HG02610 (cell line): ENCODE data around the gene CIT.

Experiments used
- ATAC-seq: cut with Tn5 transposase; IDR thresholded peaks from one replicate; pipeline ENCODE4 v1.9.1; 2021; ENCODE audit warnings: mild to moderate bottlenecking, moderate library complexity; ENCODE audit not compliant: unreplicated experiment

CIT gene

DNA sequence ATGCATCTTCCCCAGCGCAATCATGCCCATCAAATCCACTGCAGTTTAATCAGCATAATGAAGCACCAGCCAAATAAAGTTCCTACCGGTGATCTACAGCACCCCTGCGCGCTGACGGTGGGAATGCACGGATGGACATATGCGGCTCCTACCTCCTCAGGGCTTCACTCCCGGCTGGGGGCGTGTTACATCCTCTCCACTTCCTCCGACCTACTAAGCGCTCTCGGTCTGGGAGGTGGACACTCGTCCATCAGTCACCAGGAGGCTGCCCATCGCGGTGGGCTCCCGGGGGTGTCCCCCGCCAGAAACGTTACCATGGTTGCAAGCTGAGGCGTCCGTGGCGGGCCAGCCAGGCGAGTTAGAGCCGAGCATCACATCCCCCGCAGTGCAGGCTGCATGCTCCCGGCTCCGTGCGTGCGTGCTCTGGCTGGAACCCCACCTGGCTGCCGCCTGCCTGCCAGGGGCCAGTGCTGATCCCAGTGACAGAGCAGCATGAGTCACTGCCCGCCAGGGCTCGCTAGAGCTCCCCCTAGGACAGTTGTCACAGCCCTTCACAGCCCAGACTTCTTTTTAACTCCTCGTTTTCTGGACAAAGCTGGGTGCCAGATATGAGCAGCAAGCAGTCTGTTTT, 73.0 kb downstream of the CIT start:
- ATAC-seq = no peak

DNA sequence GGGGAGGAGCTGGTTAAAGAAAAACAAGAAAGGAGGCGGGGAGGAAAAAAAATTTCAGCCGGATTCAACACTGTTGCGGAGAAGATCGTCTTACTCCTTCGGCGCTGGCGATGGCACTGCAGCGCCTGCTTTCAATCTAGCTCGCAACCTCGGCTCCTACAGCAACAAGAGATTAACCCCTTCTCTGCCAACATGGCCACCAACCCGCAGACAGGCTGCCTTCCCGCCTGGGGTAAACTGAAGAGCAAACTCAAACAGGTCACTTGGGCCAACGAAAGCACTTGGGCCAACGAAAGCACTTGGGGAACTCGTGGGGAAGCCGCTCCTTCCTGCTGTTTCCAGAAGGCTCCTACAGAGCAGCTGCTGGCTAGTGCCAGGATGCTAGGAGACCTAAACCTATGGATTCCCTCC, 73.7 kb downstream of the CIT start:
- ATAC-seq = no peak

DNA sequence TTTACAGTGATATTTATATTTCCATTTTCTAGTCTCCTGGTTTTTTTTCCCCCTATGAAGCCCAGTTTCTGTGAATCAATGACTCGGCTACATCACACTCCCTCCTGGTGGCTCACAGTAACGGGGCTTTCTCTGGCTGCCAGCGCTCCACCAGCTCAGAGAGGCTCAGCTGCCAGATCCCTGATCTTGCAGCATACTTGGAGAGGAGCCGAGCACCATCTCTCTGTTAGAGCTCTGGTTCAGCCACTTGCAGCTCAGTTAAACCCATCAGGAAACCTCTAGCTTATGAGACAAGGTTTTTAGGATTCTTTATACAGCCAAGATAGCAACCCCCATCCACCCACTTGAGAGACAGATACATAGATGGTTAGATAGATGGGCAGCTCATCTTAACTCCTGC, 74.6 kb downstream of the CIT start:
- ATAC-seq = no peak

DNA sequence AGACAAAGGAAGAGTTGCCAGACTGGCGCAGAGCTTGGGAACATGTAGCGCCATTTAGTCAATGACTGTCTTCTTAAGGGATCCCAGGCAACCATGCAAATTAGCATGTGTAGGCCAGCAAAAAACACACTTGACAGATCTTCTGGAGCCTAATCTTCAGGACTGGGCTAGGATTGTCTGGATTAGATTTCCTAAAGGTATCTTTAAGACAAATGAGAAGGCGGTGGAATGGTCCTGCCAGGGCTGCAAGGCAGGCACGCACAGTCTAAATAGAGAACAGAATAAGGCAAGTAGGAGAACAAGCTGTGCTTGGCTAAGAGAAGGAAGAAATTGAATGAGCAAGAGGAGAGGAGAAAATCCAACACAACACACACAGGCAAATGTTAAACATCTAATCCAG, 80.0 kb downstream of the CIT start:
- no peak for ATAC-seq

DNA sequence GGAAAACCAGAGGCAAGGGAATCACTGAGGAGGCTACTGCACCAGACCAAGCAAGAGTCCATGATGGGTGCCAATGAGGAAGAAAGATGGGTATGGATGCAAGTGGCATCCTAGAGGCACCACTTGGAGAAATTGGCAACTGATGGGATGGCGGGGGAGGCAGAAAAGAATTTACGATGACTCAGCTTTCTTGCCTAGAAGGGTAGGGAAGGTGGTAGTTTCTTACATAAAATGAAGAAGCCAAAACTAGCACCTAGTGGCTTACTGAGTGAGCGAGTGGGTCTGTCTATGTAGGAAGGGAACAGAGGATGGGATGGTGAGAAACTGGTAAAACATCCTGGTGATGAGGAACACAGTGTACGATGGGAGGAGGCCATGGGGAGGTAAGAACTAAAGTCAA, 80.8 kb downstream of the CIT start:
- ATAC-seq = no peak

DNA sequence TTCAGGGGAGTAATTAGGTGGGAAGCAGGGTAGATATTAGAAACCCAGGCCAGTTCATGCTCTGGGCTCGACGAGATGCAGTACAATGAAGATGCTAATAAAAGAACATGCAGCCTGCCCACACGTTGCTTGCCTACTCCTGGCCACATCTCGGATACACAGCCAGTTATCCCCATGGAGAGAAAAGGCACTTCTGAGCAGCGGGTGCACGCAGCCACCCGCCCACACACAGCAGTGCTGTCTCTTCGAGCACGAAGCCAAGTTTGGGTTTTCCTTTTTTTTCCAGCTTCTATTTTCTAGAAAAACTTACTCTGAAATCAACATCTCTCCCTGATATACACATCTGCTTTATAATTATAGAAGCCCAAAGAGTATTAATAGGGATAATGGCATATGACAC, 85.7 kb downstream of the CIT start:
- no peak for ATAC-seq

DNA sequence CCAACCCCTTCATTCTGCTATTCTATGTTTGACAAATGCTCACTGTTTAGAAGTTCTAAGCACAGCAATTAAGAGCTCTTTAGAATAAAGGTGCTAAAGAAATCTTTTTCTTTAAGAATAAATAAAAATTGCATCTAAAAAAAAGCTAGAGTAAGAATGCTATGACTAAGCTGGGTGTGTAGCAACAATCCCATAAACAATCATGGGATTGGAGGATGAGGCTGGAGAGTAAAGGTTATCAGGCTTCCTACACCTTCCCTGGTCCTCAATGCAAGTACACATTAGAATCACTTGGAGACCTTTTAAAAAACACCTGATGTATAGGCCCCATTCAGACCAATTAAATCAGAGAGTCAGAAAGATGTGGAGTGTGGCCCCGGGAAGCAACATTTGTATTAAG, 88.3 kb downstream of the CIT start:
- ATAC-seq = no peak

DNA sequence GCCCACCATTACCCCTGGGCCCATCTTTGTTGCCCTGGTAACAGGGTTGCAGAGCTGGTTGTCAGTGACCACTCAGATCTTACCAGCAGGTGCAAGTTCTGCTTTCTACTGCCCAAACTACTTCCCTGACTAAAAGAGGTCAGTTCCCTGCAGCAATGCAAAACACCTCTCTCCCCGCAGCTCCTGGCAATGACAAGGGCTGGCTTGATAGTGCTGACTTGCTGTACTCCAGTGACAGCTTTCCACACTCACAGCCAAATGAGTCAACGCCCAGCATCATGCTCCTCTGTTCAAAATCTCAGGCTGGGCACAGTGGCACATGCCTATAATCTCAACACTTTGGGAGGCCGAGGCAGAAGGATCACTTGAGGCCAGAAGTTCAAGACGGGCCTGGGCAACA, 90.6 kb downstream of the CIT start:
- ATAC-seq = no peak

DNA sequence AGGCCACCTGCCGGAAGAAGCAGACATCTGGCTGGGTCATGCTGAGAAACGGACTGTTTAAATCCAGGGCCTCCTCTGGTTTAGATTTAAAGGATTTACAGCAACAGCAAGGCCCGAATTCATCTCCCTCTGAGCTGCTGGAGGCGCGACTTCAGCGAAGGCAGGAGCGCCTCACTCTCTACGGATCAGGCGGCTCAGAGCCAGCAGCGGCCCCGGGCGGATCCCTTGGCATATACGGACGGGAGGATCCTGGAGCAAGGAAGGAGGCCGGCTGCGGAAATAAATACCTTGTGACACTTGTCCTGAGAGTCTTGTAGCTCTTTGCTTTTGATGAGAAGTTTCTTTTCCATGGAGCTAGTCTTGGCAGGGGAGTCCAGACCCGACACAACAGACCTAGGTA, 92.4 kb downstream of the CIT start:
- ATAC-seq = no peak

DNA sequence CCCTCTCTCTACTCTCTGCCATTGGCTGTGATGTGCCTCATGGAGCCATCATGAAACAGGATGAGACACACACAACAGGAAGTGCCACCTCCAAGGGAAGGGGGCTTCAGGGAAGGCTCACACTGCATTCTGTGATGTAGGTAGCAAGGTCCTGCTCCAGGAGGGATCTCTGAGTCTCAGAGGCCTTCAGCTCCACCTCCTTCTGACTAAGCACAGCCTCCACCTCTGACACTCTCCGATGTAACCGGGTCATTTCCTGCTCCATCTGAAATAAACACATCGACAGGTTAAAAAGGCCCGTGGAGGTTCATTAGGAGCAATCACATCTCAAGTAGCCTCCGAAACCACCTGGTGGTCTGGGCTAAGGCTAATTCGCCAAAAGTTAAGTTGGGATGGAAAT, 93.3 kb downstream of the CIT start:
- no peak for ATAC-seq

DNA sequence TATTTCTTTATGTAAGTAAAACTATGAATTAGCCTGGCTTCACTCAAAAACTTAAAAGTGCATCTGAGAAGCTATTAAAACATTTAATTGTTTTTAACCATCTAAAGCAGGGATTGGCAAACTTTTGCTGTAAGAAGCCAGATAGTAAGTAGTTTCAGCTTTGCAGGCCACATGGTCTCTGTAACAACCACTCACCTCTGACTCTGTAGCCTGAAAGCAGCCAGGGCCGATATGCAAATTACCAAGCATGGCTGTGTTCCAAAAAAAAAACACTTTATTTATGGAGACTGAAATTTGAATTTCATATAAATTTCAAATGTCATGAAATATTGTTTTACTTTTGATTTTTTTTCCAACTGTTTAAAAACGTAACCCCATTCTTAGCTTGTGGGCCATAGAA, 95.3 kb downstream of the CIT start:
- ATAC-seq = no peak

DNA sequence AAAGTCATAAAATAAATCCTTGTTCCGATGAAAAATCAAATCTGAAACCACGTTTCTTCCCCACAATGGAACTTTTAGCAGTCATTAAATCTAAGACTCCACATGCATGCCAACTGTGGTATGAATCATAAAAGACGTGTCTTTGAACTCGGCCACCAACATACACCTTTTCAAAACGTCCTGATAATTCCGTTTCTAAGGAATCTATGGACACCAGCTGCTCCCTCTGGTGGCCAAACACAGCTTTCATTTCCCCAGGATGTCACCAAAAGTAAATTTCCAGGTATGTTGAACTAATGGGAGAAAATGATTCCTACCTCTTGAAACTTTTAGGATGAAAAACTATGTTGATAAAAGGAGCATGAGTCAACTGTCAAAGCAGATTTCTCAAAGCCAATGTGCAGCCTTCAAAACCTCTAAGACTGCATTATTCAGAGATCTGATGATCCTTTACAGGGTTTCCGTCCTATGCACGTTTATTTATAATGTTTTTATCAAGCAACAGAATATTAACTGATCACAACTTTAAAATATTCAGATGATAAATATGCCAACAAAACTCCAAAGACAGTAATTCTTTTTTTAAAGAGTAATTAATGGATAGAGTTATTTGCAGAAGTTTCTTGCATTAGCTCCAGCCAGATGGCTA, 96.2 kb downstream of the CIT start:
- no peak for ATAC-seq

DNA sequence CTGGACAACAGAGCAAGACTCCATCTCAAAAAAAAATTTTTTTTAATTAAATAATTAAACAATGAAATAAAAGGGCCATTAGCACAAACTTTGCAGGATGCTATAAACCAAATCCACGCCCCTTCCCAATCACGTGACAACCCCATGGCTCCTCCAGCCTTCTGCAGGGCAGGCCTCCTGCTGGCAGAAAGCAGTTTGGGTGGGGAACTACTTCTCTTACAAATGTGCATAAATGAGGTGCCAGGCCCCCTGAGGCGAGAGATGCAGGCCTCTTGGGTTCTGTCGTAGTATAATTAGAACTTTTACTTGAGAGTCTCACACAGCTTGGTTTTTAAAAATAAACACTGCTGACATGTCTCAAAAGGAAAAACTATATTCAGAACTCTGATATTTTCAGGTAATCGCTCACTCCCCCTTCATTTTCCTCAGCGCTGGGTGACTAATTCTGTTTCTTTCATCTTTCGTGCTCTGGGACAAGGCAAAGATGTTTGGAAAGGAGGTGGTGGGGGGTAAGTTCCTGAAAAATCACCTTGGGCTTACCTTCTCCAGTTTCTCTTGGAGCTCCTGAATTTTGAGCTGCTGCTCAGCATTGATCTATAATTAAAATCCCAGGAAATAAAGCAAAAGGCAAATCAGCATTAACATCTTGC, 101.7 kb downstream of the CIT start:
- no peak for ATAC-seq

DNA sequence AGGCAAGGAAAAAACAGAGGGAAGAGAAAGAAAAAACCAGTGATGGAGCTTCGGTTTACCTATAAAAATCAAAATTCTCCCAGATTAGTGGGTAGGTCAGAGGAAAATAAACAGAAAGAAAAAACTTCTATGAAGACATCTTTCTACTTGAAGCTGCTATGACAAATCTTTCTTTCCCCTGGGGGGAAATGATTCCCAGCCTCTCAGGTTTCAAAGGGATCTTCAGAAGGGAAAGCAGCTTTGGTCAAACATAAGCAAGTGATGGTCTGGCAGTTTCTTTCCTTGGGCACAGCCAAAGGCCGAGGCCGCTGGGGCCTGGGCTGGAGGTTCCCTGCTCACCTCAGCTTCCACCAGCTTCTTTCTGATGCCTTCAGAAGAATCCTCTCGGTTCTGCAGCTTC, 104.7 kb downstream of the CIT start:
- ATAC-seq = no peak

DNA sequence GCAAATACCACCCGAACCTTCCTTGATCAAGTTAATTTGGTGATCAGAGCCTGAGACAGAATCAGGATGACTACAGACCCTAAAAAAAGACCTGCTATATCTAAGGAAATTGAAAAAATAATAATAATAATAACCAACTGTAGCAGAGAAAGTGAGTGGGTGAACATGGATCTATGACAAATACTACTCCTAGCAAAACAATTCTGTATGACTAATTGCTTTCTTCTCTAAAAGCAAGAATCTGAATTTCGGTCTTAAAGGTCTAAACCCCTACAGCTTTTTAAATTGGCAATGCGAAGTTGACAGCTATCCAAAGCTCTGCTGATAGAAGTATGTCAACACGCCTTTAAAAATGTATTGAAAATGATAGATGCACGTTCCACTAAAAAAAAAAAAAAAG, 107.0 kb downstream of the CIT start:
- ATAC-seq = no peak

DNA sequence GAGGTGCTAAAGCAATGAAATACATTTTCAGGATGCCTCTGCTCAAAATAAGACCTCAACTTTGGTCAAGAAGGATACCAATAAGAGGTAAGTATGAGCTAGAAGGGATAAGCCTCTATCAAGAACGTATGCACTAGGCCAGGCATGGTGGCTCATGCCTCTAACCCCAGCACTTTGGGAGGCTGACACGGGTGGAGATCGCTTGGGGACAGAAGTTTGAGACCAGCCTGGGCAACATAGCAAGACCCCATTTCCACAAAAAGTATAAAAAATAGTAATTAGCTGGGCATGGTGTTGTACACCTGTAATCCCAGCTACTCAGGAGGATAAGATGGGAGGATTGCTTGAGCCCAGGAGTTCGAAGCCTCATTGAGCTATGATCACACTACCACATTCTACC, 114.5 kb downstream of the CIT start:
- ATAC-seq = no peak

DNA sequence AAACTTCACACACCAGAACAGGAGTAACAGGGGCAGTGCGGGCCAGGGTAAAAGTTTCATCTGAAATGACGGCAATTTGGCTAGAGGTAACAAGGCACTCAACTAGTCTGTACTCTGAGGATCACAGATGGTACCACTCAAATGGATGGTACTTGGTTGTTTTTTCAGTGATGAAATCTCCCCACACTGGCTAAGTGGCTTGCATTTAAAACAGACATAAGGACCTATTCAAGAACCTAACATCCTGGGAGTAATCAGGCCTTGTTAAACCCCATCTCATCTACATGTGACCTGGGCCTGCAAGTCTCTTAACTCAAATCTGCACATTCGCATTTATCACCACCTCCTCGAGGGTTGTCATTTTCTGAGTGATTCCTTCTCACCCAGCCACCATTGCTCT, 118.4 kb downstream of the CIT start:
- ATAC-seq = no peak

DNA sequence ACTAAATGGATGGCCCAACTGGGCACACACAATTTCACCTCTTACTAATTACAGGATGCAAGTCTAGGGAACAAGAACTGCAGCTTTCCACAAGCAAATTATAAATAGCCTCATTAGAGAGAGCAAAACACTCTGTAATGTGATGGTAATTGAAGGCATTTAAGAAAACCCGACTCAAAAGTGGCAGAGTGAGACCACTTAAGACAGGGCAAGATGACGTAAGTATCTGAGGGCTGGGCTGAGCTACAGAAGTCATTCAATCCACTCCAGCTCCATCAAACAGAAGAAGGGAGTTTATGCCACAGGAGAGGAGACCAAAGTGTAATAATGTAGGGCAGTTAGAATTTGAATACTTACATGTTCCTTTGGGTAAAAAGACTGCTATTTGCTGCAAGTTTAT, 118.9 kb downstream of the CIT start:
- no peak for ATAC-seq

DNA sequence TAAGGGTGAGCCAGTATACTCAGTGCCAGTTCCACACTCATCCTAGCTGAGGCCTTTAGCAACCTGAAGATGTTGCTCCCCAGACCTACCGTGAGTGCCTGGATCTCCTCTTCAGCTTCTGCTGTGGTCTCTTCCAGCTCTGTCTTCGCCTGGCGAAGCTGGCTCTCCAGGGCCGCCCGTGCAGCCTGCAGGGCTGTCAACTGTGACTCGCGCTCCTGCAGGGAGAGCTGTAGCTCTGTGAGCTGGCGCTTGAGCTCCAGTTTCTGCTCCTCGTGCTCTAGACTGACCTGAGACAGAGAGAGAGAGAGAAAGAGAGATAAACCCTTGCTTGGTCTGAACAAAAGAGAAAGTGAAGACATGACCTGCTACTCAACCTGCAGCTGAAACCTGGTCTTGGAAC, 125.2 kb downstream of the CIT start:
- no peak for ATAC-seq

DNA sequence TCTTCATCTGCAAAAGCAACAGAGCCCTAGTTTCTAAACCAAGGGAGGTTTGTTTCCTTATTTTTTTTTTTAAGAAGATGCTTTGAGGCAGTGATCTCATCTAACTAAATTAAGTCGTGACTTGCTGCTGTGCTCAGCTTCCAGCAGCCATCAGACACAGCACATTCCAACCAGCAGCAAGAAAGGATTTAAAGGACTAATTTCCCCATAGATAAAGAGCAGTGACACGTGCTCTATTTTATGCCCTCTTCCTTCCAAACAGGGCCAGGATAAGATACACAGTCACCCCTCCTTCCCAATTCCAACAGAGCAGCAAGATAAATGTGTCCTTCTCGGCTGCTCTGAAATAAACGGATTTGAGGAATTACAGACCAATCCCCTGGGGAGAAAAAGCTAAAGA, 127.5 kb downstream of the CIT start:
- ATAC-seq = no peak

DNA sequence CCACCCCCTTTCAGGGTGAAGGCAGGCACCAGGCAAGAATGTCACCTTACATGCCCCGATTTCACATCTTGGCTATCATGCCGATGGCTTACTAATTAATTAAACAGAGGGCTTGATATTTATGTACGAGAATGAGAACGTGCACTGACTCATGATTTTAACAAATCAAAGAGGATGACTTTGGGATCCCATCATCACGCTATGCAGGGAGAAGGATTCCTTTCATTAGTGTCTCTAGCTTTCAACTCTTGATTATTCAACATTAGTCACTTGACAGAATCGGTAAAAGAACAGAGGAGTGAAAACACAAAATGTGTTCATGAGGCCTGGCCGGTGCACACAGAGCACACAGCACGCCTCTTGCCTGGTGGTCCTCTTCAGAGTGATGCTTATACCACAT, 128.6 kb downstream of the CIT start:
- ATAC-seq = no peak

DNA sequence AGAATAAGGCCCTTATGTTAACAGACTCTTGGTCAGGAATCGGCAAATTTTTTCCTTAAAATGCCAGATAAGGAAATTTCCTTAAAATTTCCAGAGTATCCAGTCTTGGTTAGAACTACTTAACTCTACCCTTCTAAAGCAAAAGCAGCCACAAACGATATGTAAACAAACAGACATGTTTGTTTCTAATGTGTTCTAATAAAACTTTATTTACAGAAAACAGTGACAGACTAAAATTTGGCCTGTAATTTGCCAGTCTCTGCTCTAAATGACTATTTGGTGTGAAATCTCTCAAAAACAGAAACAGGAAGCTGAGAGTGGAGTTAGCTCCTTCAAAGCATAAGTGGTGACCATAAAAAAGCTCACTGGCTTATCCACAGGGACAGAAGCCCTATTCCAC, 131.0 kb downstream of the CIT start:
- ATAC-seq = no peak
